Stimulated activated CD8-positive, alpha-beta memory T cell treated with anti-CD3 and anti-CD28 coated beads, Interleukin-7, amount 100 ng/mL, for 48 hours (primary cell): ENCODE data around the gene ZCCHC14.

ENCODE experiments used
- DNase-seq, 2 donors: peaks; one replicate each; pipeline ENCODE4 v3.0.0-alpha.2; 2020; ENCODE audit warnings: low read depth in 1 of 2; ENCODE audit errors: extremely low read depth in 1 of 2

ZCCHC14 gene

GRCh38 chr16:87492721-87493607 lies at the start of gene ZCCHC14:
Gene ZCCHC14, minus strand, starts transcription at chr16:87493024. Its CDS starts 786 bp downstream, at chr16:87492238.
- DNase-seq = peak; percentile 98 to 99

GRCh38 chr16:87541872-87542234 lies 49.0 kb upstream of the ZCCHC14 start:
- no peak for DNase-seq

- no peak for DNase-seq
Measured at GRCh38 chr16:87541147-87541871, 48.5 kb upstream of the ZCCHC14 start.

- DNase-seq = no peak
Measured at GRCh38 chr16:87540897-87541146, 48.0 kb upstream of the ZCCHC14 start.

GRCh38 chr16:87540072-87540896 lies 47.5 kb upstream of the ZCCHC14 start:
- no peak for DNase-seq

- no peak for DNase-seq
Measured at GRCh38 chr16:87539113-87539512, 46.3 kb upstream of the ZCCHC14 start.

GRCh38 chr16:87538594-87538993 lies 45.8 kb upstream of the ZCCHC14 start:
- no peak for DNase-seq

- no peak for DNase-seq
Measured at GRCh38 chr16:87538160-87538559, 45.3 kb upstream of the ZCCHC14 start.

GRCh38 chr16:87536795-87537142 lies 43.9 kb upstream of the ZCCHC14 start:
- DNase-seq = no peak

- DNase-seq = no peak
Measured at GRCh38 chr16:87535855-87536794, 43.3 kb upstream of the ZCCHC14 start.

GRCh38 chr16:87535457-87535854 lies 42.6 kb upstream of the ZCCHC14 start:
- no peak for DNase-seq

- no peak for DNase-seq
Measured at GRCh38 chr16:87534751-87535150, 41.9 kb upstream of the ZCCHC14 start.

GRCh38 chr16:87534030-87534653 lies 41.3 kb upstream of the ZCCHC14 start:
- DNase-seq = no peak

GRCh38 chr16:87533061-87533460 lies 40.2 kb upstream of the ZCCHC14 start:
- no peak for DNase-seq

- DNase-seq = no peak
Measured at GRCh38 chr16:87531418-87531817, 38.6 kb upstream of the ZCCHC14 start.

- no peak for DNase-seq
Measured at GRCh38 chr16:87528690-87529579, 36.1 kb upstream of the ZCCHC14 start.

- no peak for DNase-seq
Measured at GRCh38 chr16:87527055-87527724, 34.4 kb upstream of the ZCCHC14 start.

GRCh38 chr16:87526238-87526947 lies 33.6 kb upstream of the ZCCHC14 start:
- no peak for DNase-seq
